Sigmoid colon (tissue), 7 donors: ENCODE measurements around the gene MRPL28. TPM values are rescaled to one million over a fixed set of nuclear protein-coding genes. Genes with fewer than 3 reads are reported as not detected.

Experiments
- DNase-seq: peaks from one replicate; pipeline ENCODE4 v3.0.0-alpha.2; 2019
- H3K27ac ChIP-seq, 4 donors: fragments of 200-600 bp; sonication (generic); one replicate each; pipeline ENCODE4 v1.5.1; 2016 to 2019; ENCODE audit warnings: mild to moderate bottlenecking in 1 of 4
- H3K27me3 ChIP-seq, 3 donors: fragments of 200-600 bp; sonication (generic); one replicate each; pipeline ENCODE4 v1.5.1; 2019; ENCODE audit warnings: mild to moderate bottlenecking in 1 of 3
- H3K36me3 ChIP-seq, 4 donors: fragments of 200-600 bp; sonication (generic); one replicate each; pipeline ENCODE4 v1.5.1; 2016 to 2019
- H3K4me1 ChIP-seq, 4 donors: fragments of 200-600 bp; sonication (generic); one replicate each; pipeline ENCODE4 v1.5.1; 2017 to 2019
- H3K4me3 ChIP-seq, 4 donors: fragments of 200-600 bp; sonication (generic); one replicate each; pipeline ENCODE4 v1.5.1; 2017 to 2019; ENCODE audit warnings: mild to moderate bottlenecking in 2 of 4, moderate library complexity in 1 of 4
- H3K9me3 ChIP-seq, 4 donors: fragments of 200-600 bp in 3 of 4; sonication (generic) in 3 of 4; one replicate each; pipeline versions ENCODE4 v1.5.1 to v1.6.1; 2013 to 2019
- CTCF ChIP-seq, 4 experiments: fragments of 450-650 bp in 3 of 4; fragments of 200-600 bp in 1 of 4; IDR thresholded peaks; one replicate each; pipeline ENCODE4 v1.5.1; 2016 to 2019; ENCODE audit warnings: antibody characterized with exemption in 4 of 4, mild to moderate bottlenecking in 3 of 4, moderate library complexity in 2 of 4
- EP300 ChIP-seq, 4 donors: sonication (generic); formaldehyde crosslinking; IDR thresholded peaks; one replicate each; pipeline ENCODE4 v1.6.1; 2017; ENCODE audit warnings: antibody characterized with exemption in 4 of 4
- POLR2A ChIP-seq, 2 donors: fragments of 450-650 bp; IDR thresholded peaks; one replicate each; pipeline ENCODE4 v1.6.1; 2016; ENCODE audit warnings: antibody characterized with exemption in 2 of 2, mild to moderate bottlenecking in 2 of 2, moderate library complexity in 2 of 2
- POLR2AphosphoS5 ChIP-seq, 4 donors: sonication (generic); formaldehyde crosslinking; IDR thresholded peaks; one replicate each; pipeline ENCODE4 v1.6.1; 2017; ENCODE audit warnings: antibody characterized with exemption in 4 of 4
- WGBS, 2 donors: extraction: QIAGEN DNeasy Blood & Tissue Kit; methylation state at CpG; one replicate each; pipeline ENCODE4 v1.1.7; 2013; 5-methylcytosine and 5-hydroxymethylcytosine counted together
- intact Hi-C: fragments of 100-400 bp; cut with DNase I; formaldehyde crosslinking; loops from one replicate; pipeline ENCODE4 v1.15.1; 2023
- polyA plus RNA-seq, 3 donors: library from polyadenylated mRNA; stranded (reverse); fragments of 200-250 nt; gene quantifications; one replicate each; pipeline ENCODE4 v1.2.3, GENCODE V29; 2013
- total RNA-seq, 4 donors: library from RNA; depleted of rRNA; stranded (reverse); fragments of >200 nt; gene quantifications; one replicate each; pipeline ENCODE4 v1.1.0, GENCODE V29; 2016
- donor health status: healthy with polysubstance abuse.
- donor health status: Bipolar disorder and iron deficiency.
- donor health status: healthy.

The MRPL28 gene
- total and polyA plus RNA-seq, 7 donors = 49.6 to 95.9 (median 74.5) TPM

DNA sequence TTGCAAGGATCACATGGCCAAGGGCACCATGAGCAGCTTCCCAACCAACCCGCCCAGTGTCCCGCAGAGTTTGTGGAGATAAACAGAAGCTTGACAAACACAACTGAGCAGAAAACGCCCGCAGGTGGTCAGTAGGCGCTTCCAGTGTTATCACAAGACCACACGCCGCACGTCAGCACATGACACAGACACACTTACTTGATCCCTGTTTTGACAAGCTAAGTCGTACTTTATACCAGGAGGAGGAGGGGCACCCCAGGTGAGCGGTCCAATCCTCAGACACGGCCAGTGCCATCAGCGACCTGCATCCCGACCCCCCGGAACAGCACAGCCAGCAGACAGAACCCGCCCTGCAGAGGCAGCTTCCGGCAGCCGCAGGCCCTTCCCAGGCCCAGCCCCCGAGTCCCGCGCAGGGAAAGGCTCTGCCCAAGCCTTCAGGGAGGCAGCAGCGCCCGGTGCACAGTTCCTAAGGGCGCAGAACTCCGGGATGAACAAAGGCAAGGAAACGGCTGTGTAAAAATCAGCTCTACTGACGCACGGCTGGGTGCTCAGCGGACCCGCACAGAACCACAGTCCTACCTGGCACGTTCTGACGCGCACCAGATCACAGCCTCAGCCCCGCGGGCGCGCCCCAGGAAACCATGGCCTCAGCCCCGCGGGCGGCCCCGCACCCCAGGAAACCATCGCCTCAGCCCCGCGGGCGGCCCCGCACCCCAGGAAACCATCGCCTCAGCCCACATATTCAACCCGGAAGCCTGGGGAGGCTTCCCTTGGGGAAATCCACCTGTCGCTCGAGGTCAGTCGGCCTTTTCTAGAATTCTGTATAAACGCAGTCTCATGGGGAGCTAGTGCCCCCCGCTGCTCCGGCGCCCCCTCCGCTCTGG, 45.6 kb downstream of the MRPL28 start:
- WGBS, 2 donors = 45 to 53% methylated on average over 55 of the region's 55 CpGs
- H3K27ac ChIP-seq = no peak overlapping the region
- H3K27me3 ChIP-seq = no peaks in the 10 kb centered on the region
- H3K4me3 ChIP-seq = peak overlapping the region in 1 of 4 donors; percentile 12
- TF ChIP-seq POLR2A (IDR thresholded peaks at IDR 0.05) = no peak
- no peak for TF ChIP-seq EP300 (IDR thresholded peaks at IDR 0.05)
- no peaks in the 10 kb centered on the region for H3K36me3 ChIP-seq
- H3K4me1 ChIP-seq = peaks cover 0 to 14% (median 11%) of the 10 kb centered on the region in 4 donors
- H3K9me3 ChIP-seq = no peaks in the 10 kb centered on the region
- intact Hi-C loops = loop anchor here (5.0 kb wide), 1 partner anchor 48 kb away; the partner anchor contains the start of gene MRPL28
- DNase-seq = no peak

- Histone ChIP-seq H3K27me3 (no peaks in the 10 kb centered on the region), H3K4me3 (no peak overlapping the region), H3K27ac (no peak overlapping the region), H3K4me1 (peaks cover 0 to 14% (median 11%) of the 10 kb centered on the region in 4 donors), H3K9me3 (no peaks in the 10 kb centered on the region), H3K36me3 (peaks cover 0 to 4% (median 2%) of the 10 kb centered on the region in 4 donors)
- DNase-seq = no peak
- intact Hi-C loops = loop anchor here (5.0 kb wide), 1 partner anchor 48 kb away; the partner anchor contains the start of gene MRPL28
- WGBS, 2 donors = 79 to 90% methylated on average over 17 of the region's 17 CpGs
- TF ChIP-seq POLR2A (IDR thresholded peaks at IDR 0.05) (no peak), POLR2AphosphoS5 (IDR thresholded peaks at IDR 0.05) (no peak), CTCF (IDR thresholded peaks at IDR 0.05) (no peak), EP300 (IDR thresholded peaks at IDR 0.05) (no peak)
Observed at GRCh38 chr16:324201-324450, 46.2 kb downstream of the MRPL28 start.

DNA sequence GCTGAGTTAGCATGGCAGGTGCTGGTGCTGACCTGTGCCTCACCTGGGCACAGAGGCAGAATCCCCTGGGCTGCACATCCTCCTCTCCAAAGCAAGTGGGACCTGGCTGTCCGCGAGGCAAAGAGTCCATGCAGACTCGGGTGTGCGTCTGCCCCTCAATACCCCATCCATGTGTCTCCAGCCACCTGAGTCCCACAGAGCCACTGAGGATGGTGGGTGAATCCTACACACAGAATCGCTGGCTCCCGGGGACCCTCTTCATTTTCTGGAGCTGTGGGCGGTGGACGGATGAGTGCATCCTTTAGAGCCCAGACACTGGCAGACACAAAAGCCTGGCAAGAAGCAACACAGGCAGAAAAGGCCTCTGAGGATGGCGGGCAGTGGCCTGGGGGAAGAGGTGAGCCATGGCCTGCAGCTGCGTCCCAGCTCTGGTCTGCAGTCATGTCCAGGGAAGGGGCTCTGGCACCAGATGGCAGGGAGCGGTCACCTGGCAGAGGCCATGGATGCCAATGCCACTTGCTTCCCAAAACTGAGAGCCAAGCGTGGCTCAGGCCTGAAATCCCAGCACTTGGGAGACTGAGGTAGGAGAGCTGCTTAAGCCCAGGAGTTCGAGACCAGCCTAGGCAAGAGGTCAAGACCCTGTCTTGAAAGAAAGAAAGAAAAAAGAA, 47.7 kb downstream of the MRPL28 start:
- no peaks in the 10 kb centered on the region for H3K27me3 ChIP-seq
- no peak overlapping the region for H3K4me3 ChIP-seq
- intact Hi-C loops = loop anchor here (5.0 kb wide), 1 partner anchor 50 kb away; the partner anchor contains the start of gene MRPL28
- WGBS, 2 donors = 94% methylated on average over 13 of the region's 13 CpGs
- no peak for DNase-seq
- peaks cover 0 to 13% (median 7%) of the 10 kb centered on the region in 4 donors for H3K36me3 ChIP-seq
- TF ChIP-seq EP300 (IDR thresholded peaks at IDR 0.05) = no peak
- no peak for TF ChIP-seq POLR2A (IDR thresholded peaks at IDR 0.05)
- no peak for TF ChIP-seq CTCF (IDR thresholded peaks at IDR 0.05)
- no peak for TF ChIP-seq POLR2AphosphoS5 (IDR thresholded peaks at IDR 0.05)
- peaks cover 0 to 9% (median 6%) of the 10 kb centered on the region in 4 donors for H3K4me1 ChIP-seq
- no peaks in the 10 kb centered on the region for H3K9me3 ChIP-seq
- H3K27ac ChIP-seq = no peak overlapping the region

DNA sequence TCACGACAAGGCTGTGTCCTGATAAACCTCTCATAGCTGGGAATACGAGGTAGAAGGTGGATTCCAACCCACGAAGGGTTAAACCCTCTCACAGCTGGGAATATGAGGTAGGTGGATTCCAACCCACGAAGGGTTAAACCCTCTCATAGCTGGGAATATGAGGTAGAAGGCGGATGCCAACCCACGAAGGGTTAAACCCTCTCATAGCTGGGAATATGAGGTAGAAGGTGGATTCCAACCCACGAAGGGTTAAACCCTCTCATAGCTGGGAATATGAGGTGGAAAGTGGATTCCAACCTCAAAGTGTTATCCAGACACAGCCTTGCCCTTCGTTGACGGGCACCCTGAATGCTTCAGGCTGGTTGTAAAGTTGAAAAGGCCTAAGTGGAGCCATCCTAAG, 48.8 kb downstream of the MRPL28 start:
- WGBS, 2 donors = 73 to 81% methylated on average over 9 of the region's 9 CpGs
- Histone ChIP-seq H3K4me3 (no peak overlapping the region), H3K27me3 (no peaks in the 10 kb centered on the region), H3K4me1 (no peaks in the 10 kb centered on the region), H3K27ac (no peak overlapping the region), H3K9me3 (no peaks in the 10 kb centered on the region), H3K36me3 (peaks cover 0 to 13% (median 7%) of the 10 kb centered on the region in 4 donors)
- TF ChIP-seq POLR2A (IDR thresholded peaks at IDR 0.05) (no peak), EP300 (IDR thresholded peaks at IDR 0.05) (no peak), CTCF (IDR thresholded peaks at IDR 0.05) (no peak), POLR2AphosphoS5 (IDR thresholded peaks at IDR 0.05) (no peak)
- DNase-seq = no peak
- intact Hi-C loops = loop anchor here (5.0 kb wide), 1 partner anchor 51 kb away; the partner anchor contains the start of gene MRPL28

- Histone ChIP-seq H3K36me3 (peaks cover 0 to 13% (median 7%) of the 10 kb centered on the region in 4 donors), H3K4me1 (no peaks in the 10 kb centered on the region), H3K27me3 (no peaks in the 10 kb centered on the region), H3K9me3 (no peaks in the 10 kb centered on the region), H3K4me3 (no peak overlapping the region), H3K27ac (no peak overlapping the region)
- no peak for DNase-seq
- 91 to 94% methylated on average over 5 of the region's 5 CpGs for WGBS, 2 donors
- intact Hi-C loops = loop anchor here (5.0 kb wide), 1 partner anchor 52 kb away; the partner anchor contains the start of gene MRPL28
- TF ChIP-seq CTCF (IDR thresholded peaks at IDR 0.05) = no peak
- TF ChIP-seq EP300 (IDR thresholded peaks at IDR 0.05) = no peak
- no peak for TF ChIP-seq POLR2AphosphoS5 (IDR thresholded peaks at IDR 0.05)
- no peak for TF ChIP-seq POLR2A (IDR thresholded peaks at IDR 0.05)
Observed at GRCh38 chr16:320206-320605, 50.1 kb downstream of the MRPL28 start.
